IgD-negative memory B cell (primary cell): ENCODE data around the gene ZNF296. TPM values are rescaled to one million over a fixed set of nuclear protein-coding genes. Genes with fewer than 3 reads are reported as not detected.

Experiments
- H3K27ac Mint-ChIP-seq, 3 donors: one replicate each; pipeline ENCODE4 v1.8.0; 2020 to 2022; ENCODE audit warnings: mild to moderate bottlenecking in 3 of 3, mixed read lengths in 3 of 3, moderate library complexity in 1 of 3
- H3K27me3 Mint-ChIP-seq: one replicate; pipeline ENCODE4 v1.8.0; 2021; ENCODE audit warnings: mixed read lengths
- H3K36me3 Mint-ChIP-seq: one replicate; pipeline ENCODE4 v1.8.0; 2020; ENCODE audit warnings: mild to moderate bottlenecking, mixed read lengths
- H3K4me1 Mint-ChIP-seq, 3 donors: one replicate each; pipeline ENCODE4 v1.8.0; 2020 to 2022; ENCODE audit warnings: mixed read lengths in 3 of 3, mild to moderate bottlenecking in 1 of 3
- H3K4me3 Mint-ChIP-seq, 4 donors: one replicate each; pipeline ENCODE4 v1.8.0; 2020 to 2022; ENCODE audit warnings: mild to moderate bottlenecking in 4 of 4, mixed read lengths in 4 of 4, moderate library complexity in 3 of 4
- H3K9me3 Mint-ChIP-seq, 3 donors: one replicate each; pipeline ENCODE4 v1.8.0; 2020 to 2021; ENCODE audit warnings: mixed read lengths in 3 of 3, mild to moderate bottlenecking in 1 of 3
- polyA plus RNA-seq: library from polyadenylated mRNA; unstranded; fragments of 300-500 nt; fragmentation: Illumina TruSeq; gene quantifications from one replicate; pipeline ENCODE4 v1.2.3, GENCODE V29; 2021

ZNF296 gene
- polyA plus RNA-seq, 1 donor from 2014 or later: 74.4 TPM

GRCh38 chr19:45066921-45067661 is 9.2 kb downstream of the ZNF296 start:
- no peak overlapping the region for H3K27ac Mint-ChIP-seq
- peaks cover 4% of the 10 kb centered on the region for H3K36me3 Mint-ChIP-seq
- H3K27me3 Mint-ChIP-seq: no peaks in the 10 kb centered on the region
- H3K4me1 Mint-ChIP-seq: peaks cover 0 to 6% (median 5%) of the 10 kb centered on the region in 3 donors
- no peaks in the 10 kb centered on the region for H3K9me3 Mint-ChIP-seq
- peak overlapping the region in 1 of 4 donors; percentile 33 for H3K4me3 Mint-ChIP-seq

- H3K4me3 Mint-ChIP-seq: no peak overlapping the region
- H3K27ac Mint-ChIP-seq: peak overlapping the region in 1 of 3 donors; percentile 62
- H3K9me3 Mint-ChIP-seq: no peaks in the 10 kb centered on the region
- no peaks in the 10 kb centered on the region for H3K27me3 Mint-ChIP-seq
- H3K36me3 Mint-ChIP-seq: peaks cover 6% of the 10 kb centered on the region
- H3K4me1 Mint-ChIP-seq: peaks cover 5 to 12% (median 9%) of the 10 kb centered on the region in 3 donors
These were observed 12.2 kb downstream of the ZNF296 start for GRCh38 chr19:45063851-45064801.

- H3K4me3 Mint-ChIP-seq: no peak overlapping the region
- H3K27ac Mint-ChIP-seq: peak overlapping the region in 1 of 3 donors; percentile 28
- H3K36me3 Mint-ChIP-seq: peaks cover 4% of the 10 kb centered on the region
- H3K4me1 Mint-ChIP-seq: peaks cover 7 to 15% (median 14%) of the 10 kb centered on the region in 3 donors
- H3K9me3 Mint-ChIP-seq: no peaks in the 10 kb centered on the region
- no peaks in the 10 kb centered on the region for H3K27me3 Mint-ChIP-seq
These were observed 14.3 kb downstream of the ZNF296 start for GRCh38 chr19:45061965-45062364.

GRCh38 chr19:45059258-45059965 is 16.9 kb downstream of the ZNF296 start:
- peaks cover 6% of the 10 kb centered on the region for H3K36me3 Mint-ChIP-seq
- peak overlapping the region; percentile 7 to 80 (median 55) for H3K27ac Mint-ChIP-seq
- no peaks in the 10 kb centered on the region for H3K9me3 Mint-ChIP-seq
- peaks cover 13 to 26% (median 22%) of the 10 kb centered on the region in 3 donors for H3K4me1 Mint-ChIP-seq
- peak overlapping the region in 2 of 4 donors; percentile 2 to 68 for H3K4me3 Mint-ChIP-seq
- no peaks in the 10 kb centered on the region for H3K27me3 Mint-ChIP-seq

GRCh38 chr19:45058622-45059159 is 17.6 kb downstream of the ZNF296 start:
- Mint-ChIP-seq H3K27ac (peak overlapping the region; percentile 55 to 80 (median 64)), H3K27me3 (no peaks in the 10 kb centered on the region), H3K4me1 (peaks cover 13 to 28% (median 22%) of the 10 kb centered on the region in 3 donors), H3K9me3 (no peaks in the 10 kb centered on the region), H3K4me3 (no peak overlapping the region), H3K36me3 (peaks cover 7% of the 10 kb centered on the region)

- Mint-ChIP-seq H3K36me3 (peaks cover 8% of the 10 kb centered on the region), H3K4me1 (peaks cover 13 to 34% (median 28%) of the 10 kb centered on the region in 3 donors), H3K27ac (peak overlapping the region; percentile 57 to 84 (median 63)), H3K27me3 (no peaks in the 10 kb centered on the region), H3K9me3 (no peaks in the 10 kb centered on the region), H3K4me3 (peak overlapping the region in 1 of 4 donors; percentile 7)
These were observed 18.8 kb downstream of the ZNF296 start for GRCh38 chr19:45057444-45057843.

- no peaks in the 10 kb centered on the region for H3K27me3 Mint-ChIP-seq
- H3K36me3 Mint-ChIP-seq: peaks cover 8% of the 10 kb centered on the region
- no peaks in the 10 kb centered on the region for H3K9me3 Mint-ChIP-seq
- peak overlapping the region; percentile 57 to 84 (median 63) for H3K27ac Mint-ChIP-seq
- H3K4me1 Mint-ChIP-seq: peaks cover 19 to 40% (median 34%) of the 10 kb centered on the region in 3 donors
- H3K4me3 Mint-ChIP-seq: peak overlapping the region in 2 of 4 donors; percentile 7 to 79
These were observed 19.4 kb downstream of the ZNF296 start for GRCh38 chr19:45056831-45057230.

GRCh38 chr19:45051929-45052579 is 24.2 kb downstream of the ZNF296 start:
- no peaks in the 10 kb centered on the region for H3K9me3 Mint-ChIP-seq
- peaks cover 25 to 52% (median 40%) of the 10 kb centered on the region in 3 donors for H3K4me1 Mint-ChIP-seq
- H3K36me3 Mint-ChIP-seq: peaks cover 6% of the 10 kb centered on the region
- peak overlapping the region; percentile 73 to 92 (median 82) for H3K4me3 Mint-ChIP-seq
- H3K27me3 Mint-ChIP-seq: no peaks in the 10 kb centered on the region
- H3K27ac Mint-ChIP-seq: peak overlapping the region; percentile 73 to 95 (median 87)

- Mint-ChIP-seq H3K4me1 (peaks cover 26 to 61% (median 47%) of the 10 kb centered on the region in 3 donors), H3K36me3 (peaks cover 4% of the 10 kb centered on the region), H3K27ac (peak overlapping the region; percentile 79 to 94 (median 92)), H3K4me3 (peak overlapping the region in 3 of 4 donors; percentile 58 to 84 (median 77)), H3K27me3 (no peaks in the 10 kb centered on the region), H3K9me3 (no peaks in the 10 kb centered on the region)
These were observed 26.2 kb downstream of the ZNF296 start for GRCh38 chr19:45050036-45050435.

- Mint-ChIP-seq H3K4me1 (peaks cover 30 to 60% (median 46%) of the 10 kb centered on the region in 3 donors), H3K4me3 (peak overlapping the region in 3 of 4 donors; percentile 58 to 84 (median 77)), H3K27me3 (no peaks in the 10 kb centered on the region), H3K9me3 (no peaks in the 10 kb centered on the region), H3K36me3 (peaks cover 7% of the 10 kb centered on the region), H3K27ac (peak overlapping the region; percentile 79 to 94 (median 92))
These were observed 27.1 kb downstream of the ZNF296 start for GRCh38 chr19:45049073-45049736.

- peak overlapping the region; percentile 83 to 97 (median 94) for H3K4me3 Mint-ChIP-seq
- H3K4me1 Mint-ChIP-seq: peaks cover 28 to 52% (median 39%) of the 10 kb centered on the region in 3 donors
- peak overlapping the region; percentile 97 to 98 (median 98) for H3K27ac Mint-ChIP-seq
- no peaks in the 10 kb centered on the region for H3K9me3 Mint-ChIP-seq
- H3K27me3 Mint-ChIP-seq: no peaks in the 10 kb centered on the region
- H3K36me3 Mint-ChIP-seq: peaks cover 3% of the 10 kb centered on the region
These were observed 29.0 kb downstream of the ZNF296 start for GRCh38 chr19:45047188-45047797.

- peaks cover 3% of the 10 kb centered on the region for H3K36me3 Mint-ChIP-seq
These were observed 29.9 kb downstream of the ZNF296 start for GRCh38 chr19:45046355-45046754.

More at GRCh38 chr19:45046355-45046754, 29.9 kb downstream of the ZNF296 start:
- Mint-ChIP-seq H3K9me3 (no peaks in the 10 kb centered on the region), H3K27me3 (no peaks in the 10 kb centered on the region), H3K4me3 (peak overlapping the region in 3 of 4 donors; percentile 93 to 97 (median 94)), H3K4me1 (peaks cover 29 to 53% (median 41%) of the 10 kb centered on the region in 3 donors), H3K27ac (peak overlapping the region; percentile 88 to 98 (median 97))
